IMR-90 (cell line): ENCODE results near the gene TNRC6B. TPM values are rescaled to one million over a fixed set of nuclear protein-coding genes. Genes with fewer than 3 reads are reported as not detected.

Source experiments
- ATAC-seq: fragments of 200-7000 bp; cut with Tn5 transposase; 2 replicates; pipeline ENCODE4 v1.9.1; 2020; ENCODE audit warnings: low read depth, mild to moderate bottlenecking, moderate library complexity
- BruUV-seq: library from RNA; stranded (reverse); fragments of 400-500 nt; replicated peaks from 2 replicates; lab custom pipeline; 2021; lab: Mats Ljungman, UMichigan
- CTCF ChIA-PET: fragments of 300-600 bp; formaldehyde crosslinking; extraction: SDS; loops from one replicate; lab custom pipeline; 2021; ENCODE audit warnings: antibody characterized with exemption; lab: Yijun Ruan, JAX
- POLR2A ChIA-PET: fragments of 300-600 bp; sonication (Branson Sonifier 250); formaldehyde crosslinking; loops from one replicate; lab custom pipeline; 2022; ENCODE audit warnings: antibody characterized with exemption; ENCODE audit not compliant: unreplicated experiment; lab: Charles Lee
- DNase-seq: peaks from one replicate; pipeline ENCODE4 v3.0.0; 2013
- H2AFZ ChIP-seq: replicated peaks from 2 replicates; pipeline ENCODE3; 2013; ENCODE audit warnings: low read length, mild to moderate bottlenecking; ENCODE audit not compliant: poor library complexity
- H2AK5ac ChIP-seq: 2 replicates; pipeline ENCODE4 v1.6.1; 2013; ENCODE audit warnings: low read depth, low read length, inconsistent platforms
- H2AK9ac ChIP-seq: replicated peaks from 2 replicates; pipeline ENCODE3; 2013; ENCODE audit warnings: mild to moderate bottlenecking, low read depth, low read length, moderate library complexity; ENCODE audit not compliant: poor library complexity
- H2BK120ac ChIP-seq: 2 replicates; pipeline ENCODE4 v1.6.1; 2013; ENCODE audit warnings: low read depth, low read length, inconsistent platforms
- H2BK15ac ChIP-seq: 3 replicates; pipeline ENCODE4 v1.6.1; 2013; ENCODE audit warnings: low read depth, low read length, inconsistent platforms
- H2BK20ac ChIP-seq: 2 replicates; pipeline ENCODE4 v1.6.1; 2013; ENCODE audit warnings: low read depth, mild to moderate bottlenecking, inconsistent platforms, low read length, moderate library complexity
- H2BK5ac ChIP-seq: 2 replicates; pipeline ENCODE4 v1.6.1; 2013; ENCODE audit warnings: mild to moderate bottlenecking, low read depth, low read length, inconsistent platforms; ENCODE audit not compliant: poor library complexity, severe bottlenecking
- H3K14ac ChIP-seq: replicated peaks from 2 replicates; pipeline ENCODE4 v1.6.1; 2013; ENCODE audit warnings: low read depth, low read length, inconsistent platforms
- H3K18ac ChIP-seq: 2 replicates; pipeline ENCODE4 v1.6.1; 2013; ENCODE audit warnings: low read depth, low read length, control low read depth
- H3K23ac ChIP-seq: 2 replicates; pipeline ENCODE4 v1.6.1; 2013; ENCODE audit warnings: low read depth, low read length, inconsistent platforms
- H3K27ac ChIP-seq: 2 replicates; pipeline ENCODE4 v1.5.1; 2013; ENCODE audit warnings: mild to moderate bottlenecking, control low read depth, low read length; ENCODE audit not compliant: insufficient read depth
- H3K27me3 ChIP-seq: 2 replicates; pipeline ENCODE4 v1.6.1; 2013; ENCODE audit warnings: low read length; ENCODE audit not compliant: control insufficient read depth, insufficient read depth
- H3K36me3 ChIP-seq: 2 replicates; pipeline ENCODE4 v1.6.1; 2013; ENCODE audit warnings: low read length, mixed read lengths; ENCODE audit not compliant: control insufficient read depth, insufficient read depth
- H3K4ac ChIP-seq: 2 replicates; pipeline ENCODE4 v1.6.1; 2013; ENCODE audit warnings: low read depth, low read length, inconsistent platforms
- H3K4me1 ChIP-seq: 2 replicates; pipeline ENCODE4 v1.6.1; 2013; ENCODE audit warnings: low read length, mixed read lengths; ENCODE audit not compliant: control insufficient read depth, insufficient read depth
- H3K4me2 ChIP-seq: 2 replicates; pipeline ENCODE4 v1.6.1; 2013; ENCODE audit warnings: low read depth, mild to moderate bottlenecking, control low read depth, low read length, moderate library complexity
- H3K4me3 ChIP-seq: 2 replicates; pipeline ENCODE4 v1.5.1; 2013; ENCODE audit warnings: low read depth, mild to moderate bottlenecking, control low read depth, low read length, moderate library complexity; ENCODE audit not compliant: insufficient read depth
- H3K56ac ChIP-seq: 2 replicates; pipeline ENCODE4 v1.6.1; 2013; ENCODE audit warnings: low read length, inconsistent platforms; ENCODE audit not compliant: insufficient read depth; ENCODE audit errors: extremely low read depth
- H3K79me1 ChIP-seq, 2 experiments: 2 replicates each; pipeline ENCODE4 v1.6.1; 2013; ENCODE audit warnings: low read length in 2 of 2, inconsistent platforms in 1 of 2, low read depth in 1 of 2
- H3K9ac ChIP-seq: 2 replicates; pipeline ENCODE4 v1.6.1; 2013; ENCODE audit warnings: low read depth, low read length, control low read depth
- H3K9me1 ChIP-seq: 2 replicates; pipeline ENCODE4 v1.6.1; 2013; ENCODE audit warnings: low read length, inconsistent platforms; ENCODE audit not compliant: insufficient read depth
- H3K9me3 ChIP-seq: 2 replicates; pipeline ENCODE4 v1.6.1; 2013; ENCODE audit warnings: low read length; ENCODE audit not compliant: control insufficient read depth, insufficient read depth
- H4K20me1 ChIP-seq: 2 replicates; pipeline ENCODE4 v1.6.1; 2013; ENCODE audit warnings: low read length, inconsistent platforms; ENCODE audit not compliant: insufficient read depth
- H4K5ac ChIP-seq: 2 replicates; pipeline ENCODE4 v1.6.1; 2013; ENCODE audit warnings: mild to moderate bottlenecking, low read depth, low read length, control low read depth
- H4K8ac ChIP-seq, 2 experiments: 2 replicates each; pipeline ENCODE4 v1.6.1; 2013; ENCODE audit warnings: low read depth in 2 of 2, low read length in 2 of 2, control low read depth in 1 of 2, inconsistent platforms in 1 of 2
- H4K91ac ChIP-seq: 2 replicates; pipeline ENCODE4 v1.6.1; 2013; ENCODE audit warnings: low read depth, low read length, inconsistent platforms; ENCODE audit not compliant: insufficient read depth
- BHLHE40 ChIP-seq: fragments of 150-350 bp; IDR thresholded peaks from 2 replicates; pipeline ENCODE4 v1.6.1; 2016; ENCODE audit warnings: mild to moderate bottlenecking, low read depth, low read length
- CEBPB ChIP-seq: IDR thresholded peaks from 2 replicates; pipeline ENCODE4 v1.6.1; 2012; ENCODE audit warnings: low read depth, low read length, improper control_type of control experiment
- MAZ ChIP-seq: IDR thresholded peaks from 2 replicates; pipeline ENCODE4 v1.6.1; 2012; ENCODE audit warnings: low read depth, mild to moderate bottlenecking, low read length, improper control_type of control experiment, moderate library complexity, borderline replicate concordance
- MXI1 ChIP-seq: IDR thresholded peaks from 2 replicates; pipeline ENCODE4 v1.6.1; 2012; ENCODE audit warnings: low read depth, mild to moderate bottlenecking, low read length, moderate library complexity, borderline replicate concordance
- NFE2L2 ChIP-seq: fragments of 150-350 bp; IDR thresholded peaks from 2 replicates; pipeline ENCODE4 v1.6.1; 2016; ENCODE audit warnings: low read depth, mild to moderate bottlenecking, low read length
- RCOR1 ChIP-seq: IDR thresholded peaks from 2 replicates; pipeline ENCODE4 v1.6.1; 2012; ENCODE audit warnings: mild to moderate bottlenecking, low read length, improper control_type of control experiment; ENCODE audit not compliant: insufficient replicate concordance
- RFX5 ChIP-seq: IDR thresholded peaks from 2 replicates; pipeline ENCODE4 v1.8.0; 2012; ENCODE audit warnings: low read depth, mild to moderate bottlenecking, low read length, moderate library complexity
- SMC3 ChIP-seq: fragments of 150-350 bp; IDR thresholded peaks from 2 replicates; pipeline ENCODE4 v1.6.1; 2016; ENCODE audit warnings: low read depth, mild to moderate bottlenecking, antibody characterized with exemption, low read length, moderate library complexity
- WGBS, 2 experiments: methylation state at CpG; one replicate each; pipeline versions ENCODE4 v1.1.5 to v1.1.7; 2013; ENCODE audit warnings: missing lambda C conversion rate in 2 of 2; ENCODE audit not compliant: insufficient read length in 1 of 2; ENCODE audit errors: extremely low coverage in 2 of 2; 5-methylcytosine and 5-hydroxymethylcytosine counted together
- dilution Hi-C: fragments of 300-500 bp; cut with HindIII; formaldehyde crosslinking; loops from one replicate; pipeline ENCODE4 v1.14.3; 2018; ENCODE audit warnings: low sequenced_read_pairs; ENCODE audit not compliant: unreplicated experiment
- in situ Hi-C: fragments of 300-500 bp; cut with MboI; formaldehyde crosslinking; loops from 3 replicates; pipeline ENCODE4 v1.14.3; 2019; ENCODE audit warnings: low sequenced_read_pairs, inconsistent platforms, mixed read lengths
- intact Hi-C: fragments of 100-400 bp; cut with micrococcal nuclease; formaldehyde crosslinking; loops from 2 replicates; pipeline ENCODE4 v1.10.0; 2022
- polyA plus RNA-seq, 3 experiments: library from polyadenylated mRNA; depleted of rRNA; stranded (reverse); fragments of >200 nt; gene quantifications; 2 replicates each; pipeline ENCODE4 v1.2.3, GENCODE V29; 2012; ENCODE audit warnings: low replicate concordance in 1 of 3
- total RNA-seq: library from RNA; depleted of rRNA; stranded (reverse); fragments of >200 nt; gene quantifications from 2 replicates; pipeline ENCODE4 v1.2.3, GENCODE V29; 2012
- TF ChIP-seq, protein P1 (sequence below): fragments of 150-350 bp; IDR thresholded peaks from 2 replicates; pipeline ENCODE4 v1.6.1; 2016; ENCODE audit warnings: low read depth, mild to moderate bottlenecking, low read length, moderate library complexity, borderline replicate concordance
- TF ChIP-seq, protein P2 (sequence below): fragments of 150-350 bp; IDR thresholded peaks from 2 replicates; pipeline ENCODE4 v1.6.1; 2017; ENCODE audit warnings: mild to moderate bottlenecking, antibody characterized with exemption, low read length, low read depth
- TF ChIP-seq, protein P3 (sequence below): conservative IDR thresholded peaks from 2 replicates; pipeline ENCODE4 v1.5.1; 2012; ENCODE audit warnings: mild to moderate bottlenecking, low read depth, low read length, improper control_type of control experiment

TNRC6B gene
- total and polyA plus RNA-seq, 2 of the 4 experiments (the other 2 are of a cell fraction) = 3.9 to 17.0 TPM

DNA sequence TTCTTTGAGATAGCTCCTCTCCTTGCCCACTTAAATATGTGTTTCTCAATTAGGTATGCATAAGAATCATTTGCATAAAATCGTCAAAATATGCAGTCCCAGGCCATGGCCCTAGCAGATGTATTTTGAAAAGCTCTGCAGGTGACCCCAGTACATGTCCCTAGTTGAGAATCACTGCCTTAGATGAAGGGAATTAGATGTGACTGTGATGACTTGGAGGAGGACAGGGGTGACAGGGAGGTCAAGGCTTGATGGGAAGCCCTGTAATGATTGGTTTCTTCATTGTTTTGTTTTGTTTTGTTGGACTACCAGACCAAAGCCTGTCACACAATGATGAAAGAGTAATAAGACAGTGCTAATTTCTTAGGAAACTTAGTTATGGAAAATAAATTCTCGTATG lies 74.4 kb downstream of the TNRC6B start:
- H3K9ac ChIP-seq = no peak overlapping the region
- peaks cover 7% of the 10 kb centered on the region for H4K20me1 ChIP-seq
- DNase-seq (no peak), ATAC-seq (no peak)
- H3K14ac ChIP-seq = no peak overlapping the region
- H2AFZ ChIP-seq = no peak overlapping the region
- no peak overlapping the region for H2BK120ac ChIP-seq
- peaks cover 30 to 62% of the 10 kb centered on the region in 2 experiments for H3K79me1 ChIP-seq
- no peak overlapping the region for H2BK20ac ChIP-seq
- CTCF ChIA-PET = no interaction called here
- intact Hi-C loops (loop anchor here (10.0 kb wide), 1 partner anchor 187 kb away; no protein-coding TSS in a partner anchor), dilution Hi-C loops (no loop called here), in situ Hi-C loops (loop anchor here (10.0 kb wide), 1 partner anchor 167 kb away; no protein-coding TSS in a partner anchor)
- H3K36me3 ChIP-seq = peaks cover 3% of the 10 kb centered on the region
- POLR2A ChIA-PET = no interaction called here
- no peak overlapping the region for H3K4me3 ChIP-seq
- H3K18ac ChIP-seq = no peak overlapping the region
- peaks cover 3% of the 10 kb centered on the region; the same call in 1 of the 2 replicates for H3K9me1 ChIP-seq
- no peak overlapping the region for H3K27ac ChIP-seq
- no peaks in the 10 kb centered on the region for H3K4me1 ChIP-seq
- no peak overlapping the region for H2AK5ac ChIP-seq
- no peak overlapping the region for H4K91ac ChIP-seq
- no peak overlapping the region for H3K23ac ChIP-seq
- H3K27me3 ChIP-seq = no peaks in the 10 kb centered on the region
- H3K4me2 ChIP-seq = no peak overlapping the region
- no peak overlapping the region for H3K4ac ChIP-seq
- BruUV-seq = no TSS peak
- no peak overlapping the region for H3K56ac ChIP-seq
- H4K8ac ChIP-seq = no peak overlapping the region
- H4K5ac ChIP-seq = no peak overlapping the region
- no peak overlapping the region for H2BK15ac ChIP-seq
- TF ChIP-seq, protein P1, sequence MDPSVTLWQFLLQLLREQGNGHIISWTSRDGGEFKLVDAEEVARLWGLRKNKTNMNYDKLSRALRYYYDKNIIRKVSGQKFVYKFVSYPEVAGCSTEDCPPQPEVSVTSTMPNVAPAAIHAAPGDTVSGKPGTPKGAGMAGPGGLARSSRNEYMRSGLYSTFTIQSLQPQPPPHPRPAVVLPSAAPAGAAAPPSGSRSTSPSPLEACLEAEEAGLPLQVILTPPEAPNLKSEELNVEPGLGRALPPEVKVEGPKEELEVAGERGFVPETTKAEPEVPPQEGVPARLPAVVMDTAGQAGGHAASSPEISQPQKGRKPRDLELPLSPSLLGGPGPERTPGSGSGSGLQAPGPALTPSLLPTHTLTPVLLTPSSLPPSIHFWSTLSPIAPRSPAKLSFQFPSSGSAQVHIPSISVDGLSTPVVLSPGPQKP = no peak
- TF ChIP-seq, protein P2, sequence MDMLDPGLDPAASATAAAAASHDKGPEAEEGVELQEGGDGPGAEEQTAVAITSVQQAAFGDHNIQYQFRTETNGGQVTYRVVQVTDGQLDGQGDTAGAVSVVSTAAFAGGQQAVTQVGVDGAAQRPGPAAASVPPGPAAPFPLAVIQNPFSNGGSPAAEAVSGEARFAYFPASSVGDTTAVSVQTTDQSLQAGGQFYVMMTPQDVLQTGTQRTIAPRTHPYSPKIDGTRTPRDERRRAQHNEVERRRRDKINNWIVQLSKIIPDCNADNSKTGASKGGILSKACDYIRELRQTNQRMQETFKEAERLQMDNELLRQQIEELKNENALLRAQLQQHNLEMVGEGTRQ = no peak
- TF ChIP-seq, protein P3, sequence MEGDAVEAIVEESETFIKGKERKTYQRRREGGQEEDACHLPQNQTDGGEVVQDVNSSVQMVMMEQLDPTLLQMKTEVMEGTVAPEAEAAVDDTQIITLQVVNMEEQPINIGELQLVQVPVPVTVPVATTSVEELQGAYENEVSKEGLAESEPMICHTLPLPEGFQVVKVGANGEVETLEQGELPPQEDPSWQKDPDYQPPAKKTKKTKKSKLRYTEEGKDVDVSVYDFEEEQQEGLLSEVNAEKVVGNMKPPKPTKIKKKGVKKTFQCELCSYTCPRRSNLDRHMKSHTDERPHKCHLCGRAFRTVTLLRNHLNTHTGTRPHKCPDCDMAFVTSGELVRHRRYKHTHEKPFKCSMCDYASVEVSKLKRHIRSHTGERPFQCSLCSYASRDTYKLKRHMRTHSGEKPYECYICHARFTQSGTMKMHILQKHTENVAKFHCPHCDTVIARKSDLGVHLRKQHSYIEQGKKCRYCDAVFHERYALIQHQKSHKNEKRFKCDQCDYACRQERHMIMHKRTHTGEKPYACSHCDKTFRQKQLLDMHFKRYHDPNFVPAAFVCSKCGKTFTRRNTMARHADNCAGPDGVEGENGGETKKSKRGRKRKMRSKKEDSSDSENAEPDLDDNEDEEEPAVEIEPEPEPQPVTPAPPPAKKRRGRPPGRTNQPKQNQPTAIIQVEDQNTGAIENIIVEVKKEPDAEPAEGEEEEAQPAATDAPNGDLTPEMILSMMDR = no peak
- TF ChIP-seq NFE2L2 (no peak), RFX5 (no peak), MXI1 (no peak), CEBPB (no peak), MAZ (no peak), SMC3 (no peak), RCOR1 (no peak), BHLHE40 (no peak)
- 60% methylated on average over 1 of the region's 2 CpGs; no CpG with 5 or more reads in 1 of the 2 experiments for WGBS, 2 experiments
- no peak overlapping the region for H2AK9ac ChIP-seq
- no peaks in the 10 kb centered on the region for H3K9me3 ChIP-seq
- no peak overlapping the region for H2BK5ac ChIP-seq
